ENCODE data around the gene RPTOR. TPM values are rescaled to one million over a fixed set of nuclear protein-coding genes. Genes with fewer than 3 reads are reported as not detected.

Gene RPTOR
- total RNA-seq, 1 experiment from 2014 or later: 30.6 TPM

GRCh38 chr17:80886641-80887573 is 342.3 kb downstream of the RPTOR start:
- H3K79me2 ChIP-seq (ENCODE audit: low read length): no peaks in the 10 kb centered on the region
- H2AFZ ChIP-seq (ENCODE audit: low read length): peak overlapping the region; percentile 63
- H3K4me1 ChIP-seq (ENCODE audit: low read length): peaks cover 13% of the 10 kb centered on the region
- peak overlapping the region; percentile 76 for H3K27ac ChIP-seq (ENCODE audit: low read length)
- H3K36me3 ChIP-seq (ENCODE audit: insufficient read depth, low read length): no peaks in the 10 kb centered on the region
- no peaks in the 10 kb centered on the region for H3K27me3 ChIP-seq (ENCODE audit: low read length)
- no peaks in the 10 kb centered on the region for H3K9me3 ChIP-seq (ENCODE audit: low read length)
- H4K20me1 ChIP-seq (ENCODE audit: insufficient read depth, low read depth, low read length): no peaks in the 10 kb centered on the region
- H3K9me2 ChIP-seq (replicated peaks; ENCODE audit: insufficient read depth, low read length): no peaks in the 10 kb centered on the region
- H3K9ac ChIP-seq (ENCODE audit: low read length): peak overlapping the region; percentile 53
- H3K4me2 ChIP-seq (ENCODE audit: low read depth, low read length, poor library complexity, severe bottlenecking): peak overlapping the region; percentile 50
- H3K4me3 ChIP-seq (ENCODE audit: low read length): peak overlapping the region; percentile 16; the same call in 1 of the 2 replicates
- DNase-seq: peak; percentile 50

DNA sequence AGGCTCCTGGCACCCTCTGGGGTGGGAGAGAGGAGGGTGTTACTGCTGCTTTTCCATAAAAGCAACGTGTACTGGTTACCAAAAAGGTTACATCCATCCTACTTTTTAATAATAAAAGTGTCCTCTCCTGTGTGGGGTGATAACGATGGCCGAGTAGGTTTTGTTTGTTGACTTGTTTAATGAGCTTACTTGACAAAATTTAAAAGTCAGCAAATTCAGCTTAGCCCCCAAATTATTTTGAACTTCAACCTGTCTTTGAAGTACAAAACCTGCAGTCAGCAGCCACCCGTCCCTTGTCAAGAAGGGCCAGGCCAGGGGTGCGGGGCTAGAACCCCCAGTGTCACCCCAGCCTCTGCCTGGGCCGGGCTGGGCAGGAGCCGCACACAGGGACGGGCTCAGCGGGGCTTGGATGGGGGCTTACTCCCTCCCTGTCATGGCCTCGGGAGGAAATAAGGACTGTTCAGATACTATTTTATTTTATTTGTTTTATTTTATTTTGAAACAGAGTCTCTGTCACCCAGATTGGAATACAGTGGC is 343.1 kb downstream of the RPTOR start:
- Histone ChIP-seq H4K20me1 (ENCODE audit: insufficient read depth, low read depth, low read length) (no peaks in the 10 kb centered on the region), H3K9ac (ENCODE audit: low read length) (no peak overlapping the region), H3K79me2 (ENCODE audit: low read length) (no peaks in the 10 kb centered on the region), H3K9me3 (ENCODE audit: low read length) (no peaks in the 10 kb centered on the region), H3K4me1 (ENCODE audit: low read length) (peaks cover 13% of the 10 kb centered on the region), H3K9me2 (replicated peaks; ENCODE audit: insufficient read depth, low read length) (no peaks in the 10 kb centered on the region), H3K36me3 (ENCODE audit: insufficient read depth, low read length) (no peaks in the 10 kb centered on the region), H3K27ac (ENCODE audit: low read length) (no peak overlapping the region), H3K4me3 (ENCODE audit: low read length) (no peak overlapping the region), H3K4me2 (ENCODE audit: low read depth, low read length, poor library complexity, severe bottlenecking) (no peak overlapping the region), H2AFZ (ENCODE audit: low read length) (no peak overlapping the region), H3K27me3 (ENCODE audit: low read length) (no peaks in the 10 kb centered on the region)
- DNase-seq: no peak

GRCh38 chr17:80888276-80889160 is 343.9 kb downstream of the RPTOR start:
- Histone ChIP-seq H2AFZ (ENCODE audit: low read length) (no peak overlapping the region), H4K20me1 (ENCODE audit: insufficient read depth, low read depth, low read length) (no peaks in the 10 kb centered on the region), H3K9me3 (ENCODE audit: low read length) (no peaks in the 10 kb centered on the region), H3K9ac (ENCODE audit: low read length) (no peak overlapping the region), H3K4me2 (ENCODE audit: low read depth, low read length, poor library complexity, severe bottlenecking) (no peak overlapping the region), H3K36me3 (ENCODE audit: insufficient read depth, low read length) (no peaks in the 10 kb centered on the region), H3K79me2 (ENCODE audit: low read length) (no peaks in the 10 kb centered on the region), H3K4me1 (ENCODE audit: low read length) (peaks cover 13% of the 10 kb centered on the region), H3K9me2 (replicated peaks; ENCODE audit: insufficient read depth, low read length) (no peaks in the 10 kb centered on the region), H3K27ac (ENCODE audit: low read length) (no peak overlapping the region), H3K27me3 (ENCODE audit: low read length) (no peaks in the 10 kb centered on the region), H3K4me3 (ENCODE audit: low read length) (no peak overlapping the region)
- no peak for DNase-seq

- peaks cover 13% of the 10 kb centered on the region for H3K4me1 ChIP-seq (ENCODE audit: low read length)
- H3K9me3 ChIP-seq (ENCODE audit: low read length): no peaks in the 10 kb centered on the region
- no peaks in the 10 kb centered on the region for H3K36me3 ChIP-seq (ENCODE audit: insufficient read depth, low read length)
- no peaks in the 10 kb centered on the region for H3K9me2 ChIP-seq (replicated peaks; ENCODE audit: insufficient read depth, low read length)
- no peak overlapping the region for H3K4me3 ChIP-seq (ENCODE audit: low read length)
- DNase-seq: no peak
- no peak overlapping the region for H3K4me2 ChIP-seq (ENCODE audit: low read depth, low read length, poor library complexity, severe bottlenecking)
- H3K79me2 ChIP-seq (ENCODE audit: low read length): no peaks in the 10 kb centered on the region
- no peaks in the 10 kb centered on the region for H4K20me1 ChIP-seq (ENCODE audit: insufficient read depth, low read depth, low read length)
- no peak overlapping the region for H3K9ac ChIP-seq (ENCODE audit: low read length)
- no peaks in the 10 kb centered on the region for H3K27me3 ChIP-seq (ENCODE audit: low read length)
- no peak overlapping the region for H3K27ac ChIP-seq (ENCODE audit: low read length)
- H2AFZ ChIP-seq (ENCODE audit: low read length): no peak overlapping the region
Observed at GRCh38 chr17:80889231-80890195, 344.9 kb downstream of the RPTOR start.

GRCh38 chr17:80890196-80890920 is 345.7 kb downstream of the RPTOR start:
- Histone ChIP-seq H3K27ac (ENCODE audit: low read length) (no peak overlapping the region), H3K9ac (ENCODE audit: low read length) (no peak overlapping the region), H3K4me3 (ENCODE audit: low read length) (no peak overlapping the region), H3K9me2 (replicated peaks; ENCODE audit: insufficient read depth, low read length) (no peaks in the 10 kb centered on the region), H3K79me2 (ENCODE audit: low read length) (no peaks in the 10 kb centered on the region), H3K27me3 (ENCODE audit: low read length) (no peaks in the 10 kb centered on the region), H3K9me3 (ENCODE audit: low read length) (no peaks in the 10 kb centered on the region), H3K4me1 (ENCODE audit: low read length) (peaks cover 13% of the 10 kb centered on the region), H4K20me1 (ENCODE audit: insufficient read depth, low read depth, low read length) (no peaks in the 10 kb centered on the region), H3K36me3 (ENCODE audit: insufficient read depth, low read length) (no peaks in the 10 kb centered on the region), H3K4me2 (ENCODE audit: low read depth, low read length, poor library complexity, severe bottlenecking) (no peak overlapping the region), H2AFZ (ENCODE audit: low read length) (no peak overlapping the region)
- no peak for DNase-seq

GRCh38 chr17:80890921-80891396 is 346.3 kb downstream of the RPTOR start:
- H3K36me3 ChIP-seq (ENCODE audit: insufficient read depth, low read length): no peaks in the 10 kb centered on the region

GRCh38 chr17:80891397-80892018 is 346.9 kb downstream of the RPTOR start:
- no peak overlapping the region for H3K9ac ChIP-seq (ENCODE audit: low read length)
- no peaks in the 10 kb centered on the region for H3K9me3 ChIP-seq (ENCODE audit: low read length)
- H3K79me2 ChIP-seq (ENCODE audit: low read length): no peaks in the 10 kb centered on the region
- H3K4me3 ChIP-seq (ENCODE audit: low read length): no peak overlapping the region
- no peaks in the 10 kb centered on the region for H4K20me1 ChIP-seq (ENCODE audit: insufficient read depth, low read depth, low read length)
- H2AFZ ChIP-seq (ENCODE audit: low read length): no peak overlapping the region
- DNase-seq: no peak
- no peaks in the 10 kb centered on the region for H3K27me3 ChIP-seq (ENCODE audit: low read length)
- no peak overlapping the region for H3K4me2 ChIP-seq (ENCODE audit: low read depth, low read length, poor library complexity, severe bottlenecking)
- no peaks in the 10 kb centered on the region for H3K36me3 ChIP-seq (ENCODE audit: insufficient read depth, low read length)
- H3K9me2 ChIP-seq (replicated peaks; ENCODE audit: insufficient read depth, low read length): no peaks in the 10 kb centered on the region
- H3K4me1 ChIP-seq (ENCODE audit: low read length): peaks cover 5% of the 10 kb centered on the region
- no peak overlapping the region for H3K27ac ChIP-seq (ENCODE audit: low read length)

More at GRCh38 chr17:80890921-80891396, 346.3 kb downstream of the RPTOR start:
- no peak overlapping the region for H3K4me3 ChIP-seq (ENCODE audit: low read length)
- H3K79me2 ChIP-seq (ENCODE audit: low read length): no peaks in the 10 kb centered on the region
- H2AFZ ChIP-seq (ENCODE audit: low read length): no peak overlapping the region
- no peak overlapping the region for H3K4me2 ChIP-seq (ENCODE audit: low read depth, low read length, poor library complexity, severe bottlenecking)
- no peaks in the 10 kb centered on the region for H3K9me2 ChIP-seq (replicated peaks; ENCODE audit: insufficient read depth, low read length)
- peaks cover 10% of the 10 kb centered on the region for H3K4me1 ChIP-seq (ENCODE audit: low read length)
- H3K27ac ChIP-seq (ENCODE audit: low read length): no peak overlapping the region
- H3K9me3 ChIP-seq (ENCODE audit: low read length): no peaks in the 10 kb centered on the region
- no peak overlapping the region for H3K9ac ChIP-seq (ENCODE audit: low read length)
- DNase-seq: no peak
- no peaks in the 10 kb centered on the region for H4K20me1 ChIP-seq (ENCODE audit: insufficient read depth, low read depth, low read length)
- H3K27me3 ChIP-seq (ENCODE audit: low read length): no peaks in the 10 kb centered on the region

All from Karpas-422 (cell line).